Left ventricle myocardium inferior (tissue), 1 donor: ENCODE results near the gene RASA3. TPM values are rescaled to one million over a fixed set of nuclear protein-coding genes. Genes with fewer than 3 reads are reported as not detected.
"Not testable (repeated sequence)": the region's sequence is repeated elsewhere in the genome, so short reads cannot be mapped to it uniquely, and the experiment has no call there.

Experiments
- DNase-seq: peaks from one replicate; pipeline ENCODE4 v3.0.0-alpha.2; 2020
- H3K27ac ChIP-seq: fragments of 200-600 bp; replicated peaks from 2 replicates; pipeline ENCODE4 v1.8.0; 2021
- H3K27me3 ChIP-seq: fragments of 200-600 bp; 2 replicates; pipeline ENCODE4 v1.8.0; 2021; ENCODE audit warnings: low read depth
- H3K36me3 ChIP-seq: fragments of 200-600 bp; 2 replicates; pipeline ENCODE4 v1.8.0; 2021
- H3K4me1 ChIP-seq: fragments of 200-600 bp; 2 replicates; pipeline ENCODE4 v1.8.0; 2021
- H3K4me3 ChIP-seq: fragments of 200-600 bp; 2 replicates; pipeline ENCODE4 v1.8.0; 2021; ENCODE audit warnings: mild to moderate bottlenecking, moderate library complexity
- H3K9me3 ChIP-seq: fragments of 200-600 bp; replicated peaks from 2 replicates; pipeline ENCODE4 v1.8.0; 2021
- CTCF ChIP-seq: fragments of 200-600 bp; IDR thresholded peaks from 2 replicates; pipeline ENCODE4 v1.8.0; 2021; ENCODE audit warnings: antibody characterized with exemption, mild to moderate bottlenecking, borderline replicate concordance
- intact Hi-C: fragments of 100-400 bp; cut with micrococcal nuclease; formaldehyde crosslinking; loops from one replicate; pipeline ENCODE4 v1.11.0; 2022
- total RNA-seq: library from RNA; stranded (reverse); fragmentation: NEBNext Ultra II Directional; extraction: Animal tissue kit (Norgen Biotek cat#: 25700); gene quantifications from one replicate; pipeline ENCODE4 v1.2.1, GENCODE V29; 2021
- donor health status: DM: no; HTN: yes; CAD: no; lungs with severe emphysema.

Gene RASA3
- total RNA-seq, 1 donor from 2014 or later = 9.5 TPM

GRCh38 chr13:114118511-114119123 is 13.8 kb downstream of the RASA3 start:
- Histone ChIP-seq H3K36me3 (no peaks in the 10 kb centered on the region), H3K9me3 (no peaks in the 10 kb centered on the region), H3K27me3 (no peaks in the 10 kb centered on the region), H3K4me1 (peaks cover 60% of the 10 kb centered on the region), H3K27ac (peak overlapping the region; percentile 77), H3K4me3 (peak overlapping the region; percentile 32)
- DNase-seq = no peak
- intact Hi-C loops = no loop called here
- no peak for TF ChIP-seq CTCF

- intact Hi-C loops = no loop called here
- H3K36me3 ChIP-seq = no peaks in the 10 kb centered on the region
- peak overlapping the region; percentile 77 for H3K27ac ChIP-seq
- H3K4me1 ChIP-seq = peaks cover 54% of the 10 kb centered on the region
- no peaks in the 10 kb centered on the region for H3K27me3 ChIP-seq
- TF ChIP-seq CTCF = no peak
- no peaks in the 10 kb centered on the region for H3K9me3 ChIP-seq
- H3K4me3 ChIP-seq = no peak overlapping the region
- DNase-seq = no peak
Observed at GRCh38 chr13:114118086-114118485, 14.3 kb downstream of the RASA3 start.

DNA sequence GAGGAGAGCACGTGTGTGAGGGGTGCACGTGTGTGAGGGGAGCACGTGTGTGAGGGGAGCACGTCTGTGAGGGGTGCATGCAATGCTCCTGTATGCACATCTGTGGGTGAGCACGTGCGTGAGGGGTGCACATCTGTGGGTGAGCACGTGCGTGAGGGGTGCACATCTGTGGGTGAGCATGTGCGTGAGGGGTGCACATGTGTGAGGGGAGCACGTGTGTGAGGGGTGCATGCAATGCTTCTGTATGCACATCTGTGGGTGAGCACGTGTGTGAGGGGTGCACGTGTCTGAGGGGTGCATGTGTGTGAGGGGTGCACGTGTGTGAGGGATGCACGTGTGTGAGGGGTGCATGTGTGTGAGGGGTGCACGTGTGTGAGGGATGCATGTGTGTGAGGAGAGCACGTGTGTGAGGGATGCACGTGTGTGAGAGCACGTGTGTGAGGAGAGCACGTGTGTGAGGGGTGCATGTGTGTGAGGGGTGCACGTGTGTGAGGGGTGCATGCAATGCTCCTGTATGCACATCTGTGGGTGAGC is 15.0 kb downstream of the RASA3 start:
- peaks cover 48% of the 10 kb centered on the region for H3K4me1 ChIP-seq
- H3K4me3 ChIP-seq, H3K9me3 ChIP-seq, H3K27ac ChIP-seq, intact Hi-C loops, DNase-seq, H3K36me3 ChIP-seq, H3K27me3 ChIP-seq: not testable (repeated sequence)

- no peak for DNase-seq
- no peak overlapping the region for H3K4me3 ChIP-seq
- H3K9me3 ChIP-seq = no peaks in the 10 kb centered on the region
- intact Hi-C loops = no loop called here
- peaks cover 41% of the 10 kb centered on the region for H3K4me1 ChIP-seq
- no peak overlapping the region for H3K27ac ChIP-seq
- no peaks in the 10 kb centered on the region for H3K27me3 ChIP-seq
- TF ChIP-seq CTCF = no peak
- H3K36me3 ChIP-seq = no peaks in the 10 kb centered on the region
Observed at GRCh38 chr13:114116734-114117133, 15.7 kb downstream of the RASA3 start.

GRCh38 chr13:114115796-114116195 is 16.6 kb downstream of the RASA3 start:
- DNase-seq = no peak
- intact Hi-C loops = no loop called here
- Histone ChIP-seq H3K36me3 (no peaks in the 10 kb centered on the region), H3K4me1 (peaks cover 32% of the 10 kb centered on the region), H3K9me3 (no peaks in the 10 kb centered on the region), H3K27me3 (no peaks in the 10 kb centered on the region), H3K4me3 (no peak overlapping the region), H3K27ac (peak overlapping the region; percentile 39)
- no peak for TF ChIP-seq CTCF

- peaks cover 32% of the 10 kb centered on the region for H3K4me1 ChIP-seq
- TF ChIP-seq CTCF = peak; percentile 13
- peak overlapping the region; percentile 39 for H3K27ac ChIP-seq
- H3K9me3 ChIP-seq = no peaks in the 10 kb centered on the region
- intact Hi-C loops = no loop called here
- no peak overlapping the region for H3K4me3 ChIP-seq
- H3K36me3 ChIP-seq = no peaks in the 10 kb centered on the region
- no peaks in the 10 kb centered on the region for H3K27me3 ChIP-seq
- no peak for DNase-seq
Observed at GRCh38 chr13:114115191-114115671, 17.2 kb downstream of the RASA3 start.

- H3K9me3 ChIP-seq, H3K36me3 ChIP-seq, intact Hi-C loops, H3K27me3 ChIP-seq, H3K4me3 ChIP-seq, DNase-seq: not testable (repeated sequence)
- peak overlapping the region; percentile 39 for H3K27ac ChIP-seq
- H3K4me1 ChIP-seq = peaks cover 38% of the 10 kb centered on the region
Observed at GRCh38 chr13:114114666-114115065, 17.8 kb downstream of the RASA3 start.
